HG02840 (cell line): Measurements from ENCODE around the gene TMEM62.

Experiments used
- ATAC-seq: cut with Tn5 transposase; IDR thresholded peaks from one replicate; pipeline ENCODE4 v1.9.1; 2021; ENCODE audit warnings: mild to moderate bottlenecking, moderate library complexity, moderate number of reproducible peaks; ENCODE audit not compliant: unreplicated experiment, low FRiP score

TMEM62 gene

GRCh38 chr15:43226436-43227305, 93.3 kb downstream of the TMEM62 start:
- no peak for ATAC-seq

DNA sequence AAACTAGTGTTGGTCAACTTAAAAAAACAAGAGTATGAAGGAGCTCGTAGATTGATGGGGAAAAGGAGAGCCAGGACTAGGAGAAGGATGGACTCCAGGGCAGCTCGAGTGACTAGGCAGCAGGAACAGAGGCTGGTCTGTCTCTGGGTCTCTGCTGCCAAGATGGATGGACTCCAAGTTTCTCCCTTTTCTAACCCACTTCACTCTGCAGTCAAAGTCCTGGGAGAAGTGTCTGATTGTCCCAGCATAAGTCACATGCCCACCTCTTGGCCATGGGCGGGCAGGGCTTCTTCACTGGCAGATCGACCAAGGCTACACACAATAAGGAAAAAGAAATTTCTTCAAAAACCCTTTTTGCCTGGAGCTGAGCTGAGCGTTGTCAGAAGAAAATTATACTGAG, 96.6 kb downstream of the TMEM62 start:
- ATAC-seq, result no peak

- no peak for ATAC-seq
These were observed 97.3 kb downstream of the TMEM62 start for GRCh38 chr15:43230640-43231115.

DNA sequence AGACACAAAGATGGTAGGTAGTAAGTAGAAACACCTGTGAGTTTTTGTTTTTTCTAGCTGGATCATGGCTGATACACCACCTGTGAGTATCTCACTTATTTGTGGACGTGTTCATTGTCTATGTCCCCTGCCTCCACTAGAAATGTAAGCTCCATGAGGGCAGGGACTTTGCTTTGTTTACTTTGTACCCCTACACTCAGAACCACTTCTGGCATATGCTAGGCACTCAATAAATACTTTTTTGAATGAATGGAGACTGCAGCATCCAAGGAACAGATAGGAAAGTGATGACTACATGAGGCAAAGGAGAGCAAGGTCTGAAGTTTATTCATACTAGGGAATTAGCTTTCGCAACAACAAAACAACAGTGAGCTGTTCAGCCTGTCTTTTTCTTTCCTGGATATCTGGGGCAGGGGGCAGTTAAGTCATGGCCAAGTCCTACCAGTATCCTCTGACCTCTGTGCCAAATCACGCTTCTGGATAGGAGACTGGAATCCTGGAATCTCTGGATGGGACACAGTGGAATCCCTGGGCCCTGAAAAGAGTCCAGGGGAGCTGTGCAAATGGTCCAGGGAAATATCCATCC, 99.0 kb downstream of the TMEM62 start:
- no peak for ATAC-seq
